Osteocyte (in vitro differentiated cells): ENCODE results near the gene GPATCH2L. TPM values are rescaled to one million over a fixed set of nuclear protein-coding genes. Genes with fewer than 3 reads are reported as not detected.

ENCODE experiments used
- DNase-seq: peaks from one replicate; pipeline ENCODE4 v3.0.0; 2021; ENCODE audit warnings: mixed read lengths; ENCODE audit not compliant: unreplicated experiment; ENCODE audit errors: extremely low spot score
- H3K27ac Mint-ChIP-seq: one replicate; pipeline ENCODE4 v1.8.0; 2021; ENCODE audit warnings: mild to moderate bottlenecking, mixed read lengths; ENCODE audit not compliant: unreplicated experiment
- H3K27me3 Mint-ChIP-seq: one replicate; pipeline ENCODE4 v1.8.0; 2021; ENCODE audit warnings: mixed read lengths; ENCODE audit not compliant: unreplicated experiment
- H3K36me3 Mint-ChIP-seq: one replicate; pipeline ENCODE4 v1.8.0; 2021; ENCODE audit warnings: mixed read lengths; ENCODE audit not compliant: unreplicated experiment
- H3K4me1 Mint-ChIP-seq: one replicate; pipeline ENCODE4 v1.8.0; 2021; ENCODE audit warnings: mixed read lengths; ENCODE audit not compliant: unreplicated experiment
- H3K4me3 Mint-ChIP-seq: one replicate; pipeline ENCODE4 v1.8.0; 2021; ENCODE audit warnings: mild to moderate bottlenecking, moderate library complexity, mixed read lengths; ENCODE audit not compliant: unreplicated experiment
- H3K9me3 Mint-ChIP-seq: one replicate; pipeline ENCODE4 v1.8.0; 2021; ENCODE audit warnings: mixed read lengths; ENCODE audit not compliant: unreplicated experiment
- CTCF ChIP-seq: fragments of 200-600 bp; sonication (generic); IDR thresholded peaks from 2 replicates; pipeline ENCODE4 v1.5.0; 2021; ENCODE audit warnings: antibody characterized with exemption, mild to moderate bottlenecking, moderate library complexity
- total RNA-seq: library from RNA; stranded (reverse); gene quantifications from 2 replicates; pipeline ENCODE4 v1.2.1, GENCODE V29; 2021

Gene GPATCH2L
- total RNA-seq, 1 donor from 2014 or later: 61.0 TPM

- H3K36me3 Mint-ChIP-seq: peaks cover 46% of the 10 kb centered on the region
Measured at GRCh38 chr14:76201162-76201561, 49.4 kb downstream of the GPATCH2L start.

GRCh38 chr14:76203086-76204001 lies 51.6 kb downstream of the GPATCH2L start:
- TF ChIP-seq CTCF: no peak
- peaks cover 6% of the 10 kb centered on the region for H3K4me1 Mint-ChIP-seq
- no peaks in the 10 kb centered on the region for H3K9me3 Mint-ChIP-seq
- no peak overlapping the region for H3K4me3 Mint-ChIP-seq
- DNase-seq: no peak
- no peak overlapping the region for H3K27ac Mint-ChIP-seq
- no peaks in the 10 kb centered on the region for H3K27me3 Mint-ChIP-seq
- peaks cover 34% of the 10 kb centered on the region for H3K36me3 Mint-ChIP-seq

More at GRCh38 chr14:76201162-76201561, 49.4 kb downstream of the GPATCH2L start:
- TF ChIP-seq CTCF: no peak
- peaks cover 6% of the 10 kb centered on the region for H3K4me1 Mint-ChIP-seq
- no peaks in the 10 kb centered on the region for H3K9me3 Mint-ChIP-seq
- no peaks in the 10 kb centered on the region for H3K27me3 Mint-ChIP-seq
- H3K4me3 Mint-ChIP-seq: no peak overlapping the region
- no peak for DNase-seq
- H3K27ac Mint-ChIP-seq: no peak overlapping the region

GRCh38 chr14:76204461-76205230 lies 52.9 kb downstream of the GPATCH2L start:
- Mint-ChIP-seq H3K9me3 (no peaks in the 10 kb centered on the region), H3K36me3 (peaks cover 30% of the 10 kb centered on the region), H3K4me3 (no peak overlapping the region), H3K27ac (no peak overlapping the region), H3K4me1 (peaks cover 6% of the 10 kb centered on the region), H3K27me3 (no peaks in the 10 kb centered on the region)
- no peak for DNase-seq
- TF ChIP-seq CTCF: no peak

GRCh38 chr14:76205708-76206107 lies 54.0 kb downstream of the GPATCH2L start:
- no peak overlapping the region for H3K27ac Mint-ChIP-seq

More at GRCh38 chr14:76205708-76206107, 54.0 kb downstream of the GPATCH2L start:
- H3K4me1 Mint-ChIP-seq: peaks cover 6% of the 10 kb centered on the region
- no peaks in the 10 kb centered on the region for H3K27me3 Mint-ChIP-seq
- H3K4me3 Mint-ChIP-seq: no peak overlapping the region
- TF ChIP-seq CTCF: no peak
- no peak for DNase-seq
- no peaks in the 10 kb centered on the region for H3K9me3 Mint-ChIP-seq
- H3K36me3 Mint-ChIP-seq: peaks cover 24% of the 10 kb centered on the region
